ENCODE measurements around the gene MB21D2. TPM values are rescaled to one million over a fixed set of nuclear protein-coding genes. Genes with fewer than 3 reads are reported as not detected.

MB21D2 gene
- total and polyA plus RNA-seq, 2 donors (not counting 1 experiment from before 2014, with no cell fraction given): 0.03 to 0.20 TPM

- ChIA-PET CTCF (no interaction called here), POLR2A (no interaction called here)
- no peak overlapping the region for H3K27ac Mint-ChIP-seq
- H3K9me3 ChIP-seq (ENCODE audit: control extremely low read depth in 1 of 3, control insufficient read depth in 2 of 3, insufficient read depth in 1 of 3, low read length in 2 of 3): peaks cover 0 to 3% (median 0%) of the 10 kb centered on the region in 3 donors
- no peak overlapping the region for H2AFZ ChIP-seq (ENCODE audit: insufficient read depth, low read depth, low read length, poor library complexity, severe bottlenecking)
- ATAC-seq (ENCODE audit: low read depth) (no peak), DNase-seq (no peak)
- no peaks in the 10 kb centered on the region for H3K79me2 ChIP-seq (ENCODE audit: control insufficient read depth, insufficient read depth, low read length)
- no peaks in the 10 kb centered on the region for H3K27me3 ChIP-seq (replicated peaks in 1 of 4; ENCODE audit: control extremely low read depth in 1 of 4, control insufficient read depth in 3 of 4, insufficient read depth in 4 of 4, low read length in 3 of 4)
- no peak overlapping the region for H3K4me2 ChIP-seq (replicated peaks; ENCODE audit: low read depth, low read length, poor library complexity, severe bottlenecking)
- H3K4me3 Mint-ChIP-seq: no peak overlapping the region
- no peak overlapping the region for H3K4me3 ChIP-seq (ENCODE audit: control extremely low read depth in 1 of 5, extremely low read depth in 1 of 5, insufficient read depth in 1 of 5, low read depth in 2 of 5, low read length in 4 of 5)
- H4K20me1 ChIP-seq (ENCODE audit: control insufficient read depth, insufficient read depth, low read length, poor library complexity, severe bottlenecking): no peaks in the 10 kb centered on the region
- H3K4me1 Mint-ChIP-seq: no peaks in the 10 kb centered on the region
- 75% methylated on average over 1 of the region's 4 CpGs for WGBS (ENCODE audit: insufficient coverage)
- no peak overlapping the region for H3K27ac ChIP-seq (ENCODE audit: low read length in 2 of 2)
- H3K27me3 Mint-ChIP-seq: peaks cover 9% of the 10 kb centered on the region
- no peaks in the 10 kb centered on the region for H3K4me1 ChIP-seq (ENCODE audit: control insufficient read depth in 2 of 2, insufficient read depth in 2 of 2, low read length in 2 of 2)
- TF ChIP-seq CTCF (IDR thresholded peaks at IDR 0.05) (no peak), EZH2 (IDR thresholded peaks at IDR 0.05; ENCODE audit: borderline replicate concordance, insufficient read depth, low read depth, low read length, poor library complexity, severe bottlenecking) (no peak)
- H3K9me3 Mint-ChIP-seq (ENCODE audit: insufficient read depth): no peaks in the 10 kb centered on the region
- intact Hi-C loops (cut with micrococcal nuclease): no loop called here
- H3K9ac ChIP-seq (ENCODE audit: low read length): no peak overlapping the region
- no peaks in the 10 kb centered on the region for H3K36me3 ChIP-seq (replicated peaks in 1 of 2; ENCODE audit: control extremely low read depth in 1 of 2, control insufficient read depth in 1 of 2, extremely low read depth in 1 of 2, insufficient read depth in 2 of 2, low read length in 1 of 2)
Measured at GRCh38 chr3:192845526-192845855, 72.2 kb downstream of the MB21D2 start.

GRCh38 chr3:192844836-192845525 lies 72.7 kb downstream of the MB21D2 start:
- Mint-ChIP-seq H3K4me1 (no peaks in the 10 kb centered on the region), H3K9me3 (ENCODE audit: insufficient read depth) (no peaks in the 10 kb centered on the region), H3K27ac (no peak overlapping the region), H3K4me3 (no peak overlapping the region), H3K27me3 (peaks cover 9% of the 10 kb centered on the region)
- CTCF ChIA-PET: no interaction called here
- H3K36me3 ChIP-seq (replicated peaks in 1 of 2; ENCODE audit: control extremely low read depth in 1 of 2, control insufficient read depth in 1 of 2, extremely low read depth in 1 of 2, insufficient read depth in 2 of 2, low read length in 1 of 2): no peaks in the 10 kb centered on the region
- H3K4me1 ChIP-seq (ENCODE audit: control insufficient read depth in 2 of 2, insufficient read depth in 2 of 2, low read length in 2 of 2): no peaks in the 10 kb centered on the region
- no peak for ATAC-seq (ENCODE audit: low read depth)
- no peak for DNase-seq
- 83% methylated on average over 2 of the region's 9 CpGs for WGBS (ENCODE audit: insufficient coverage)
- no peak overlapping the region for H2AFZ ChIP-seq (ENCODE audit: insufficient read depth, low read depth, low read length, poor library complexity, severe bottlenecking)
- H3K27me3 ChIP-seq (replicated peaks in 1 of 4; ENCODE audit: control extremely low read depth in 1 of 4, control insufficient read depth in 3 of 4, insufficient read depth in 4 of 4, low read length in 3 of 4): no peaks in the 10 kb centered on the region
- no peaks in the 10 kb centered on the region for H3K79me2 ChIP-seq (ENCODE audit: control insufficient read depth, insufficient read depth, low read length)
- no peaks in the 10 kb centered on the region for H4K20me1 ChIP-seq (ENCODE audit: control insufficient read depth, insufficient read depth, low read length, poor library complexity, severe bottlenecking)
- no peak overlapping the region for H3K4me2 ChIP-seq (replicated peaks; ENCODE audit: low read depth, low read length, poor library complexity, severe bottlenecking)
- H3K4me3 ChIP-seq (ENCODE audit: control extremely low read depth in 1 of 5, extremely low read depth in 1 of 5, insufficient read depth in 1 of 5, low read depth in 2 of 5, low read length in 4 of 5): no peak overlapping the region
- POLR2A ChIA-PET: no interaction called here
- intact Hi-C loops (cut with micrococcal nuclease): no loop called here
- TF ChIP-seq EZH2 (IDR thresholded peaks at IDR 0.05; ENCODE audit: borderline replicate concordance, insufficient read depth, low read depth, low read length, poor library complexity, severe bottlenecking): no peak
- TF ChIP-seq CTCF (IDR thresholded peaks at IDR 0.05): no peak
- H3K27ac ChIP-seq (ENCODE audit: low read length in 2 of 2): no peak overlapping the region
- no peak overlapping the region for H3K9ac ChIP-seq (ENCODE audit: low read length)
- peaks cover 0 to 3% (median 0%) of the 10 kb centered on the region in 3 donors for H3K9me3 ChIP-seq (ENCODE audit: control extremely low read depth in 1 of 3, control insufficient read depth in 2 of 3, insufficient read depth in 1 of 3, low read length in 2 of 3)

All from B cell (primary cell).